Vagina (tissue), 2 donors: ENCODE measurements around the gene LIFR. TPM values are rescaled to one million over a fixed set of nuclear protein-coding genes. Genes with fewer than 3 reads are reported as not detected.

ENCODE experiments used
- DNase-seq, 2 donors: peaks; one replicate each; pipeline ENCODE4 v3.0.0-alpha.2; 2017; ENCODE audit errors: extremely low spot score in 2 of 2
- H3K27ac ChIP-seq: fragments of 200-600 bp; sonication (generic); one replicate; pipeline ENCODE4 v1.5.1; 2019
- H3K27me3 ChIP-seq: fragments of 200-600 bp; sonication (generic); one replicate; pipeline ENCODE4 v1.5.1; 2019
- H3K36me3 ChIP-seq, 2 donors: fragments of 200-600 bp; sonication (generic); one replicate each; pipeline ENCODE4 v1.5.1; 2017 to 2019
- H3K4me1 ChIP-seq: fragments of 200-600 bp; sonication (generic); one replicate; pipeline ENCODE4 v1.5.1; 2019
- H3K4me3 ChIP-seq, 2 donors: fragments of 200-600 bp; sonication (generic); 1 replicate in 1 of 2; 2 replicates in 1 of 2; pipeline ENCODE4 v1.5.1; 2016 to 2019
- H3K9me3 ChIP-seq: fragments of 200-600 bp; sonication (generic); one replicate; pipeline ENCODE4 v1.5.1; 2019
- CTCF ChIP-seq, 3 experiments: fragments of 450-650 bp in 2 of 3; fragments of 200-600 bp in 1 of 3; sonication (generic) in 1 of 3; IDR thresholded peaks; one replicate each; pipeline ENCODE4 v1.5.1; 2017 to 2019; ENCODE audit warnings: antibody characterized with exemption in 3 of 3, mild to moderate bottlenecking in 2 of 3, moderate library complexity in 2 of 3
- POLR2A ChIP-seq, 2 donors: fragments of 450-650 bp; IDR thresholded peaks; one replicate each; pipeline ENCODE4 v1.6.1; 2017; ENCODE audit warnings: antibody characterized with exemption in 2 of 2, mild to moderate bottlenecking in 2 of 2, moderate library complexity in 2 of 2
- POLR2AphosphoS5 ChIP-seq, 2 donors: sonication (generic); formaldehyde crosslinking; IDR thresholded peaks; one replicate each; pipeline ENCODE4 v1.9.0; 2017; ENCODE audit warnings: antibody characterized with exemption in 2 of 2, mild to moderate bottlenecking in 2 of 2, low read depth in 1 of 2; ENCODE audit not compliant: insufficient read depth in 1 of 2
- intact Hi-C: fragments of 100-400 bp; cut with DNase I; formaldehyde crosslinking; loops from one replicate; pipeline ENCODE4 v1.15.1; 2023
- total RNA-seq: library from RNA; depleted of rRNA; stranded (reverse); fragments of >200 nt; gene quantifications from one replicate; pipeline ENCODE4 v1.2.3, GENCODE V29; 2016

The LIFR gene
- total RNA-seq, 1 donor from 2014 or later: 63.3 TPM

- Histone ChIP-seq H3K4me3 (no peak overlapping the region), H3K27ac (no peak overlapping the region), H3K9me3 (no peaks in the 10 kb centered on the region), H3K27me3 (no peaks in the 10 kb centered on the region), H3K36me3 (no peaks in the 10 kb centered on the region), H3K4me1 (peaks cover 39% of the 10 kb centered on the region)
- intact Hi-C loops: no loop called here
- no peak for DNase-seq
- no peak for TF ChIP-seq POLR2A (IDR thresholded peaks at IDR 0.05)
- TF ChIP-seq POLR2AphosphoS5 (IDR thresholded peaks at IDR 0.05; ENCODE audit: insufficient read depth in 1 of 2, low read depth in 1 of 2): no peak
- TF ChIP-seq CTCF (IDR thresholded peaks at IDR 0.05): no peak
These were observed 9.7 kb downstream of the LIFR start for GRCh38 chr5:38546691-38547146.

- Histone ChIP-seq H3K4me1 (peaks cover 39% of the 10 kb centered on the region), H3K27ac (no peak overlapping the region), H3K27me3 (no peaks in the 10 kb centered on the region), H3K9me3 (no peaks in the 10 kb centered on the region), H3K4me3 (no peak overlapping the region), H3K36me3 (no peaks in the 10 kb centered on the region)
- TF ChIP-seq POLR2A (IDR thresholded peaks at IDR 0.05) (no peak), POLR2AphosphoS5 (IDR thresholded peaks at IDR 0.05; ENCODE audit: insufficient read depth in 1 of 2, low read depth in 1 of 2) (no peak), CTCF (IDR thresholded peaks at IDR 0.05) (no peak)
- no peak for DNase-seq
- intact Hi-C loops: no loop called here
These were observed 12.6 kb downstream of the LIFR start for GRCh38 chr5:38543886-38544285.

GRCh38 chr5:38543074-38543473, 13.4 kb downstream of the LIFR start:
- Histone ChIP-seq H3K36me3 (no peaks in the 10 kb centered on the region), H3K4me3 (no peak overlapping the region), H3K9me3 (no peaks in the 10 kb centered on the region), H3K4me1 (peaks cover 32% of the 10 kb centered on the region), H3K27me3 (no peaks in the 10 kb centered on the region), H3K27ac (no peak overlapping the region)
- DNase-seq: no peak
- intact Hi-C loops: no loop called here
- TF ChIP-seq CTCF (IDR thresholded peaks at IDR 0.05) (no peak), POLR2A (IDR thresholded peaks at IDR 0.05) (no peak), POLR2AphosphoS5 (IDR thresholded peaks at IDR 0.05; ENCODE audit: insufficient read depth in 1 of 2, low read depth in 1 of 2) (no peak)

GRCh38 chr5:38541174-38541725, 15.2 kb downstream of the LIFR start:
- Histone ChIP-seq H3K27me3 (no peaks in the 10 kb centered on the region), H3K9me3 (no peaks in the 10 kb centered on the region), H3K27ac (no peak overlapping the region), H3K4me3 (no peak overlapping the region), H3K36me3 (no peaks in the 10 kb centered on the region), H3K4me1 (peaks cover 36% of the 10 kb centered on the region)
- intact Hi-C loops: no loop called here
- TF ChIP-seq POLR2AphosphoS5 (IDR thresholded peaks at IDR 0.05; ENCODE audit: insufficient read depth in 1 of 2, low read depth in 1 of 2) (no peak), CTCF (IDR thresholded peaks at IDR 0.05) (no peak), POLR2A (IDR thresholded peaks at IDR 0.05) (no peak)
- no peak for DNase-seq

GRCh38 chr5:38540314-38540713, 16.1 kb downstream of the LIFR start:
- Histone ChIP-seq H3K27me3 (no peaks in the 10 kb centered on the region), H3K36me3 (no peaks in the 10 kb centered on the region), H3K4me3 (no peak overlapping the region), H3K4me1 (peaks cover 41% of the 10 kb centered on the region), H3K27ac (no peak overlapping the region), H3K9me3 (no peaks in the 10 kb centered on the region)
- no peak for DNase-seq
- intact Hi-C loops: no loop called here
- no peak for TF ChIP-seq POLR2A (IDR thresholded peaks at IDR 0.05)
- no peak for TF ChIP-seq CTCF (IDR thresholded peaks at IDR 0.05)
- TF ChIP-seq POLR2AphosphoS5 (IDR thresholded peaks at IDR 0.05; ENCODE audit: insufficient read depth in 1 of 2, low read depth in 1 of 2): no peak
